Mesenchymal stem cell (in vitro differentiated cells and primary cell): ENCODE results near the gene TOMM40L.

ENCODE experiments used
- DNase-seq: peaks from one replicate; pipeline ENCODE4 v3.0.0-alpha.2; 2013
- H2AFZ ChIP-seq: one replicate; pipeline ENCODE4 v1.6.1; 2013; ENCODE audit warnings: low read depth, mild to moderate bottlenecking, control low read depth, inconsistent platforms, low read length, moderate library complexity
- H2AK5ac ChIP-seq: 2 replicates; pipeline ENCODE4 v1.6.1; 2013; ENCODE audit warnings: low read length, moderate library complexity, mild to moderate bottlenecking, inconsistent platforms; ENCODE audit not compliant: severe bottlenecking
- H2BK120ac ChIP-seq: one replicate; pipeline ENCODE4 v1.6.1; 2013; ENCODE audit warnings: low read depth, mild to moderate bottlenecking, inconsistent platforms, low read length, moderate library complexity
- H2BK12ac ChIP-seq, 2 experiments: one replicate each; pipeline ENCODE4 v1.6.1; 2013; ENCODE audit warnings: inconsistent platforms in 2 of 2, low read length in 2 of 2, mild to moderate bottlenecking in 2 of 2, moderate library complexity in 2 of 2, control low read depth in 1 of 2
- H2BK15ac ChIP-seq: one replicate; pipeline ENCODE4 v1.6.1; 2013; ENCODE audit warnings: mild to moderate bottlenecking, low read depth, inconsistent platforms; ENCODE audit not compliant: poor library complexity, severe bottlenecking
- H2BK5ac ChIP-seq: 2 replicates; pipeline ENCODE4 v1.6.1; 2013; ENCODE audit warnings: low read depth, mild to moderate bottlenecking, low read length, control low read depth, inconsistent platforms; ENCODE audit not compliant: poor library complexity, severe bottlenecking
- H3K14ac ChIP-seq, 2 experiments: one replicate each; pipeline ENCODE4 v1.6.1; 2013; ENCODE audit warnings: inconsistent platforms in 2 of 2, low read length in 2 of 2, control low read depth in 1 of 2, mild to moderate bottlenecking in 1 of 2, moderate library complexity in 1 of 2
- H3K18ac ChIP-seq, 2 experiments: one replicate each; pipeline ENCODE4 v1.6.1; 2013; ENCODE audit warnings: inconsistent platforms in 2 of 2, low read length in 2 of 2, control low read depth in 1 of 2, low read depth in 1 of 2, mild to moderate bottlenecking in 1 of 2
- H3K23ac ChIP-seq, 2 experiments: one replicate each; pipeline ENCODE4 v1.6.1; 2013; ENCODE audit warnings: inconsistent platforms in 2 of 2, low read length in 2 of 2, mild to moderate bottlenecking in 2 of 2, moderate library complexity in 2 of 2, control low read depth in 1 of 2
- H3K27ac ChIP-seq: 2 replicates; pipeline ENCODE4 v1.5.1; 2013; ENCODE audit warnings: mild to moderate bottlenecking, moderate library complexity, low read length, control low read depth, inconsistent platforms; ENCODE audit not compliant: poor library complexity, severe bottlenecking
- H3K27me3 ChIP-seq, 2 experiments: 2 replicates each; pipeline versions ENCODE4 v1.6.1 to v1.7.0; 2013; ENCODE audit warnings: low read length in 2 of 2, mild to moderate bottlenecking in 2 of 2, moderate library complexity in 2 of 2, control low read depth in 1 of 2, inconsistent platforms in 1 of 2; ENCODE audit not compliant: control insufficient read depth in 1 of 2, insufficient read depth in 1 of 2
- H3K36me3 ChIP-seq, 2 experiments: 2 replicates each; pipeline versions ENCODE4 v1.6.1 to v1.7.0; 2013; ENCODE audit warnings: low read length in 2 of 2, control low read depth in 1 of 2, inconsistent platforms in 1 of 2, low read depth in 1 of 2, mild to moderate bottlenecking in 1 of 2; ENCODE audit not compliant: insufficient read depth in 2 of 2, control insufficient read depth in 1 of 2
- H3K4ac ChIP-seq, 2 experiments: one replicate each; pipeline ENCODE4 v1.6.1; 2013; ENCODE audit warnings: inconsistent platforms in 2 of 2, low read length in 2 of 2, mild to moderate bottlenecking in 2 of 2, moderate library complexity in 2 of 2, control low read depth in 1 of 2, low read depth in 1 of 2
- H3K4me1 ChIP-seq: 2 replicates; pipeline ENCODE4 v1.6.1; 2013; ENCODE audit warnings: low read depth, low read length, control low read depth; ENCODE audit not compliant: control insufficient read depth, insufficient read depth
- H3K4me2 ChIP-seq: 2 replicates; pipeline ENCODE4 v1.6.1; 2013; ENCODE audit warnings: low read length, mild to moderate bottlenecking, inconsistent platforms; ENCODE audit not compliant: poor library complexity, severe bottlenecking
- H3K4me3 ChIP-seq, 2 experiments: 2 replicates each; pipeline versions ENCODE4 v1.5.1 to v1.7.0; 2013; ENCODE audit warnings: low read length in 2 of 2, mild to moderate bottlenecking in 2 of 2, control low read depth in 1 of 2, low read depth in 1 of 2; ENCODE audit not compliant: insufficient read depth in 1 of 2
- H3K79me1 ChIP-seq: replicated peaks from 2 replicates; pipeline ENCODE4 v1.6.1; 2013; ENCODE audit warnings: mild to moderate bottlenecking, control low read depth, low read length, inconsistent platforms; ENCODE audit not compliant: poor library complexity, severe bottlenecking
- H3K9ac ChIP-seq: 2 replicates; pipeline ENCODE4 v1.7.0; 2013; ENCODE audit warnings: mild to moderate bottlenecking, low read length, moderate library complexity
- H3K9me3 ChIP-seq: 2 replicates; pipeline ENCODE4 v1.7.0; 2013; ENCODE audit warnings: mild to moderate bottlenecking, low read length; ENCODE audit not compliant: control insufficient read depth
- H4K8ac ChIP-seq: one replicate; pipeline ENCODE4 v1.6.1; 2013; ENCODE audit warnings: inconsistent platforms, mild to moderate bottlenecking, low read length, moderate library complexity
- H4K91ac ChIP-seq: one replicate; pipeline ENCODE4 v1.6.1; 2013; ENCODE audit warnings: mild to moderate bottlenecking, low read length, inconsistent platforms
- WGBS: methylation state at CpG from one replicate; pipeline ENCODE4 v1.1.7; 2013; ENCODE audit warnings: mixed read lengths; 5-methylcytosine and 5-hydroxymethylcytosine counted together

The TOMM40L gene

GRCh38 chr1:161229896-161230295, 4.0 kb downstream of the TOMM40L start:
- Histone ChIP-seq H2AK5ac (no peak overlapping the region), H2BK5ac (no peak overlapping the region), H3K9me3 (no peaks in the 10 kb centered on the region), H3K4me3 (no peak overlapping the region), H4K91ac (no peak overlapping the region), H3K9ac (peak overlapping the region; percentile 18), H3K4me2 (no peak overlapping the region), H3K18ac (no peak overlapping the region), H3K14ac (no peak overlapping the region), H3K4me1 (peaks cover 15% of the 10 kb centered on the region), H2AFZ (no peak overlapping the region), H2BK12ac (no peak overlapping the region), H3K79me1 (peaks cover 14% of the 10 kb centered on the region), H3K36me3 (peaks cover 26 to 35% of the 10 kb centered on the region in 2 experiments), H3K23ac (no peak overlapping the region), H3K27ac (no peak overlapping the region), H2BK120ac (no peak overlapping the region), H3K27me3 (no peaks in the 10 kb centered on the region), H4K8ac (no peak overlapping the region), H3K4ac (no peak overlapping the region), H2BK15ac (no peak overlapping the region)
- WGBS: 83% methylated on average over 3 of the region's 3 CpGs
- DNase-seq: no peak

- Histone ChIP-seq H2AFZ (no peak overlapping the region), H2AK5ac (no peak overlapping the region), H3K79me1 (peaks cover 14% of the 10 kb centered on the region), H4K8ac (no peak overlapping the region), H3K4me2 (no peak overlapping the region), H3K27me3 (peaks cover 2% of the 10 kb centered on the region in 2 experiments), H3K4me3 (no peak overlapping the region), H2BK12ac (no peak overlapping the region), H3K9ac (no peak overlapping the region), H4K91ac (no peak overlapping the region), H3K18ac (no peak overlapping the region), H3K36me3 (peaks cover 26 to 35% of the 10 kb centered on the region in 2 experiments), H3K14ac (no peak overlapping the region), H3K27ac (no peak overlapping the region), H3K4me1 (peaks cover 13% of the 10 kb centered on the region), H3K23ac (no peak overlapping the region), H3K9me3 (no peaks in the 10 kb centered on the region), H3K4ac (no peak overlapping the region), H2BK5ac (no peak overlapping the region), H2BK15ac (no peak overlapping the region), H2BK120ac (no peak overlapping the region)
- 94% methylated on average over 7 of the region's 7 CpGs for WGBS
- DNase-seq: no peak
Observed at GRCh38 chr1:161230762-161231161, 4.9 kb downstream of the TOMM40L start.

- H3K4me2 ChIP-seq: no peak overlapping the region
Observed at GRCh38 chr1:161233102-161233501, 7.2 kb downstream of the TOMM40L start.

GRCh38 chr1:161235957-161236775, 10.3 kb downstream of the TOMM40L start:
- Histone ChIP-seq H3K27me3 (peaks cover 5 to 8% of the 10 kb centered on the region in 2 experiments), H2BK5ac (no peak overlapping the region), H2AK5ac (no peak overlapping the region), H4K8ac (no peak overlapping the region), H2AFZ (no peak overlapping the region), H3K4me3 (no peak overlapping the region), H2BK12ac (no peak overlapping the region), H3K36me3 (peaks cover 0 to under 1% of the 10 kb centered on the region in 2 experiments), H3K4me2 (no peak overlapping the region), H3K18ac (no peak overlapping the region), H3K14ac (no peak overlapping the region), H3K27ac (no peak overlapping the region), H3K9me3 (no peaks in the 10 kb centered on the region), H4K91ac (no peak overlapping the region), H2BK15ac (no peak overlapping the region), H3K79me1 (no peaks in the 10 kb centered on the region), H3K9ac (no peak overlapping the region), H3K4me1 (no peaks in the 10 kb centered on the region), H3K4ac (no peak overlapping the region), H2BK120ac (no peak overlapping the region), H3K23ac (no peak overlapping the region)
- DNase-seq: no peak
- 96% methylated on average over 5 of the region's 5 CpGs for WGBS

More at GRCh38 chr1:161233102-161233501, 7.2 kb downstream of the TOMM40L start:
- Histone ChIP-seq H4K8ac (no peak overlapping the region), H2BK12ac (no peak overlapping the region), H3K9ac (no peak overlapping the region), H3K27me3 (peaks cover 5 to 8% of the 10 kb centered on the region in 2 experiments), H2BK120ac (no peak overlapping the region), H3K18ac (no peak overlapping the region), H3K9me3 (no peaks in the 10 kb centered on the region), H2AFZ (no peak overlapping the region), H3K79me1 (peaks cover 3% of the 10 kb centered on the region), H3K27ac (no peak overlapping the region), H3K36me3 (peaks cover 24 to 30% of the 10 kb centered on the region in 2 experiments), H4K91ac (no peak overlapping the region), H3K4ac (no peak overlapping the region), H3K4me1 (no peaks in the 10 kb centered on the region), H3K23ac (no peak overlapping the region), H2BK15ac (no peak overlapping the region), H2BK5ac (no peak overlapping the region), H3K14ac (no peak overlapping the region), H3K4me3 (no peak overlapping the region), H2AK5ac (no peak overlapping the region)
- WGBS: 86% methylated on average over 9 of the region's 9 CpGs
- no peak for DNase-seq
